Liver (tissue), 9 donors: ENCODE results near the gene CAPNS2. TPM values are rescaled to one million over a fixed set of nuclear protein-coding genes. Genes with fewer than 3 reads are reported as not detected.

Source experiments
- DNase-seq: peaks from one replicate; pipeline ENCODE4 v3.0.0-alpha.2; 2017; ENCODE audit warnings: low spot score
- H3K27ac ChIP-seq, 2 donors: one replicate each; pipeline ENCODE4 v1.7.0; 2013; ENCODE audit warnings: inconsistent platforms in 2 of 2, low read length in 2 of 2, control low read depth in 1 of 2, low read depth in 1 of 2, mild to moderate bottlenecking in 1 of 2
- H3K27me3 ChIP-seq, 4 donors: one replicate each; pipeline versions ENCODE4 v1.6.1 to v1.7.0; 2013; ENCODE audit warnings: low read length in 3 of 4, inconsistent platforms in 1 of 4, mild to moderate bottlenecking in 1 of 4, moderate library complexity in 1 of 4; ENCODE audit not compliant: control insufficient read depth in 4 of 4, insufficient read depth in 4 of 4
- H3K36me3 ChIP-seq, 4 donors: one replicate each; pipeline versions ENCODE4 v1.6.1 to v1.7.0; 2013; ENCODE audit warnings: low read length in 3 of 4, mild to moderate bottlenecking in 3 of 4, low read depth in 1 of 4, moderate library complexity in 1 of 4; ENCODE audit not compliant: control insufficient read depth in 4 of 4, insufficient read depth in 3 of 4
- H3K4me1 ChIP-seq, 4 donors: one replicate each; pipeline versions ENCODE4 v1.6.1 to v1.7.0; 2013; ENCODE audit warnings: low read length in 3 of 4, mild to moderate bottlenecking in 3 of 4, moderate library complexity in 1 of 4; ENCODE audit not compliant: control insufficient read depth in 4 of 4, insufficient read depth in 4 of 4
- H3K4me3 ChIP-seq, 3 donors: one replicate each; pipeline versions ENCODE4 v1.6.1 to v1.7.0; 2013; ENCODE audit warnings: low read length in 3 of 3, control low read depth in 1 of 3, low read depth in 1 of 3, mild to moderate bottlenecking in 1 of 3
- H3K9ac ChIP-seq, 2 donors: one replicate each; pipeline ENCODE4 v1.7.0; 2013; ENCODE audit warnings: low read length in 2 of 2, mild to moderate bottlenecking in 2 of 2, moderate library complexity in 2 of 2, control low read depth in 1 of 2, low read depth in 1 of 2
- H3K9me3 ChIP-seq, 4 donors: one replicate each; pipeline versions ENCODE4 v1.6.1 to v1.7.0; 2013; ENCODE audit warnings: low read length in 3 of 4; ENCODE audit not compliant: control insufficient read depth in 4 of 4
- EGR1 ChIP-seq, 2 donors: IDR thresholded peaks; 2 replicates each; pipeline ENCODE4 v1.6.1; 2016 to 2018; ENCODE audit warnings: antibody characterized with exemption in 2 of 2, low read depth in 2 of 2
- FOXA1 ChIP-seq: IDR thresholded peaks from 2 replicates; pipeline ENCODE4 v1.6.1; 2016; ENCODE audit warnings: antibody characterized with exemption
- FOXA2 ChIP-seq: IDR thresholded peaks from 2 replicates; pipeline ENCODE4 v1.6.1; 2016; ENCODE audit warnings: antibody characterized with exemption
- GABPA ChIP-seq, 2 donors: IDR thresholded peaks in 1 of 2; conservative IDR thresholded peaks in 1 of 2; 2 replicates each; pipeline ENCODE4 v1.6.1; 2016; ENCODE audit warnings: antibody characterized with exemption in 2 of 2, mild to moderate bottlenecking in 1 of 2, moderate library complexity in 1 of 2
- HNF4A ChIP-seq, 2 donors: conservative IDR thresholded peaks; 2 replicates each; pipeline ENCODE4 v1.6.1; 2016; ENCODE audit warnings: antibody characterized with exemption in 2 of 2, mild to moderate bottlenecking in 2 of 2
- HNF4G ChIP-seq: IDR thresholded peaks from 2 replicates; pipeline ENCODE4 v1.6.1; 2016; ENCODE audit warnings: antibody characterized with exemption
- JUND ChIP-seq, 2 donors: IDR thresholded peaks; 2 replicates each; pipeline ENCODE4 v1.6.1; 2016; ENCODE audit warnings: antibody characterized with exemption in 2 of 2
- NR2F2 ChIP-seq: IDR thresholded peaks from 2 replicates; pipeline ENCODE4 v1.6.1; 2016; ENCODE audit warnings: antibody characterized with exemption
- RXRA ChIP-seq, 2 donors: IDR thresholded peaks; 2 replicates each; pipeline ENCODE4 v1.6.1; 2017 to 2018; ENCODE audit warnings: antibody characterized with exemption in 2 of 2, mild to moderate bottlenecking in 1 of 2
- SP1 ChIP-seq: IDR thresholded peaks from 2 replicates; pipeline ENCODE4 v1.6.1; 2018; ENCODE audit warnings: antibody characterized with exemption, mild to moderate bottlenecking
- TAF1 ChIP-seq: conservative IDR thresholded peaks from 2 replicates; pipeline ENCODE4 v1.6.1; 2016; ENCODE audit warnings: antibody characterized with exemption, mild to moderate bottlenecking
- YY1 ChIP-seq: IDR thresholded peaks from 2 replicates; pipeline ENCODE4 v1.6.1; 2016; ENCODE audit warnings: antibody characterized with exemption, mild to moderate bottlenecking
- WGBS: extraction: QIAGEN DNeasy Blood & Tissue Kit; methylation state at CpG from one replicate; pipeline ENCODE4 v1.1.7; 2013; 5-methylcytosine and 5-hydroxymethylcytosine counted together
- polyA plus RNA-seq, 2 donors: library from polyadenylated mRNA; stranded (reverse) in 1 of 2; unstranded in 1 of 2; fragments of 200-250 nt in 1 of 2; fragments of >200 nt in 1 of 2; fragmentation: Nextera tagmentation in 1 of 2; extraction: Ambion mirVana in 1 of 2; gene quantifications; one replicate each; pipeline versions ENCODE4 v1.2.1 to v1.2.3, GENCODE V29; 2013 to 2015
- total RNA-seq, 2 donors: library from RNA; depleted of rRNA; stranded (reverse); fragments of >200 nt; gene quantifications; one replicate each; pipeline ENCODE4 v1.2.3, GENCODE V29; 2014
- TF ChIP-seq, protein P1 (sequence below): IDR thresholded peaks from 2 replicates; pipeline ENCODE4 v1.6.1; 2016; ENCODE audit warnings: antibody characterized with exemption
- TF ChIP-seq, protein P2 (sequence below): fragments of 150-350 bp; IDR thresholded peaks from 2 replicates; pipeline ENCODE4 v1.5.1; 2017; ENCODE audit warnings: improper control_type of control experiment, low read depth, low read length; ENCODE audit not compliant: missing input control
- TF ChIP-seq, protein P3 (sequence below): IDR thresholded peaks from 2 replicates; pipeline ENCODE4 v1.6.1; 2016; ENCODE audit warnings: antibody characterized with exemption
- TF ChIP-seq, protein P4 (sequence below): IDR thresholded peaks from 2 replicates; pipeline ENCODE4 v1.6.1; 2016; ENCODE audit warnings: antibody characterized with exemption
- donor health status: healthy.
- donor health status: healthy.
- donor health status: healthy.
- donor health status: healthy.
- donor health status: healthy.

The CAPNS2 gene
- total and polyA plus RNA-seq, 4 donors, result 0.33 to 0.42 TPM; not detected in 2

DNA sequence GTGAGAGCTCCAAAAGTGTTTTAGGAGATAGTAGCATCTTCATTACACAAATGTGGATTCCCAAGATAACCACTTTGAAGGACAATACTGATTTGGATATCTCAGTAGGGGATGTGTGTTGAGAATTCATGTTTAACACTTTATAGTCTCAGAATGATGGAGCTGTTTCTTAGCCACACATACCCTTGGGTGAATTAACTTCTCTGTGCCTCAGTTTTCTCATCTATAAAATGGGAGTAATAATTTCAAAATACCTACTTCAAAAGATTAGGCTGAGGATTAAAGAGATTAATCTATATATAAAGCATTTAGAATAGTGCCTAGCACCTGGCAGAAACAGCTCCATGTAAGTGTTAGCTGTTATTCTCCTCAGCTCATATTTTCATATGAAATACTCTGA, 38.6 kb upstream of the CAPNS2 start (continued):
- TF ChIP-seq, protein P1, sequence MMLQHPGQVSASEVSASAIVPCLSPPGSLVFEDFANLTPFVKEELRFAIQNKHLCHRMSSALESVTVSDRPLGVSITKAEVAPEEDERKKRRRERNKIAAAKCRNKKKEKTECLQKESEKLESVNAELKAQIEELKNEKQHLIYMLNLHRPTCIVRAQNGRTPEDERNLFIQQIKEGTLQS, result no peak
- TF ChIP-seq FOXA1, result no peak
- TF ChIP-seq SP1, result no peak

DNA sequence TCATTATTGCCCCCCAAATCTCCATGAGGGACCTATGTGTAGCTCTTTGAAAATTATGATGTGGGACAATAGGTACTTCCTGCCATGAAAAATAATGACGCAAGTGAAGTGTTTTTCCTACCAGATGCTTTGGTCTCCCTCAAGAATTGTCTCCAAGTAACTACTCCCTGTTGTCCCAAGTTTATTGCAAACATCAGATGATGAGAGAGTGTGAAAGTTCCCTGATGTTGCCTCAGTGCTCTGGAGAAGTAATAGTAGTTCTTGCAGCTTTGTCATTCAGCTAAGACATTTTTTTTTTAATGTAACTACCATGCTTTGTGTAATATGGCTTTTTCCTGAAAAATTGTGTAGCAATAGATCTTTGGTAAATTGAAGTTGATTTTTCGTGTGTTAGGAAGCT, 37.5 kb upstream of the CAPNS2 start:
- Histone ChIP-seq H3K9ac (no peak overlapping the region), H3K4me1 (no peaks in the 10 kb centered on the region), H3K4me3 (no peak overlapping the region), H3K27ac (no peak overlapping the region), H3K27me3 (no peaks in the 10 kb centered on the region), H3K9me3 (no peaks in the 10 kb centered on the region), H3K36me3 (peaks cover 0 to 2% (median 0%) of the 10 kb centered on the region in 4 donors)
- WGBS, result 75% methylated on average over 2 of the region's 2 CpGs
- no peak for DNase-seq
- TF ChIP-seq, protein P1, result no peak

DNA sequence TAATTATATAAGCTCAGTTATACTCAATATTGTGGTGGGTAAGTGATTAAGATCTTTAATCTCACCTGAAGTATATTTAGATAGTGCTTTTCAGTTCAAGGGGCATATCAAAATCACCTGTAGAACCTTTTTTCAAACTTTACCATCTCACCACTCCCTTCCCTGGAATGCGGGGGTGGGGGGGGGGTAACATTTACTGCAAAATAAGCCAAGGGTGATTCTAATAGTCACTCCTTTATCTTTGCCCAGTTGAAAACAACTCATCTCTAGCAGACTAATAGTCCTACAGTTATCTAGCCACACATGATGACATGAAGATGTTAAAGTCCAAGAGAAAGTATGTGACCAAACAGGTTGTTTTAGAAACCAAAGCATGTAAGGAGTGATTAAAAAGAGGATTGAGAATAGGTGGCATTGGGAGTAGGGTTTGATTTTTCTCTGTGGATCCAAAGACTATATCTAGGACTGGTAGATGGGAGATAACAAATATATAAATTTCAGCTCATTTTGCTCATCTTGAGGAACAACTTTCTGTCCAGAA, 36.1 kb upstream of the CAPNS2 start:
- Histone ChIP-seq H3K27me3 (no peaks in the 10 kb centered on the region), H3K27ac (no peak overlapping the region), H3K4me1 (no peaks in the 10 kb centered on the region), H3K36me3 (peaks cover 0 to 1% (median 0%) of the 10 kb centered on the region in 4 donors), H3K9me3 (no peaks in the 10 kb centered on the region), H3K9ac (no peak overlapping the region), H3K4me3 (no peak overlapping the region)
- DNase-seq, result no peak
- 93% methylated on average over 1 of the region's 1 CpG for WGBS
- TF ChIP-seq, protein P2, sequence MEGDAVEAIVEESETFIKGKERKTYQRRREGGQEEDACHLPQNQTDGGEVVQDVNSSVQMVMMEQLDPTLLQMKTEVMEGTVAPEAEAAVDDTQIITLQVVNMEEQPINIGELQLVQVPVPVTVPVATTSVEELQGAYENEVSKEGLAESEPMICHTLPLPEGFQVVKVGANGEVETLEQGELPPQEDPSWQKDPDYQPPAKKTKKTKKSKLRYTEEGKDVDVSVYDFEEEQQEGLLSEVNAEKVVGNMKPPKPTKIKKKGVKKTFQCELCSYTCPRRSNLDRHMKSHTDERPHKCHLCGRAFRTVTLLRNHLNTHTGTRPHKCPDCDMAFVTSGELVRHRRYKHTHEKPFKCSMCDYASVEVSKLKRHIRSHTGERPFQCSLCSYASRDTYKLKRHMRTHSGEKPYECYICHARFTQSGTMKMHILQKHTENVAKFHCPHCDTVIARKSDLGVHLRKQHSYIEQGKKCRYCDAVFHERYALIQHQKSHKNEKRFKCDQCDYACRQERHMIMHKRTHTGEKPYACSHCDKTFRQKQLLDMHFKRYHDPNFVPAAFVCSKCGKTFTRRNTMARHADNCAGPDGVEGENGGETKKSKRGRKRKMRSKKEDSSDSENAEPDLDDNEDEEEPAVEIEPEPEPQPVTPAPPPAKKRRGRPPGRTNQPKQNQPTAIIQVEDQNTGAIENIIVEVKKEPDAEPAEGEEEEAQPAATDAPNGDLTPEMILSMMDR, result no peak
- TF ChIP-seq JUND (IDR thresholded peaks at IDR 0.05) (no peak), SP1 (no peak), NR2F2 (no peak), FOXA2 (no peak), HNF4G (no peak), EGR1 (IDR thresholded peaks at IDR 0.05; ENCODE audit: low read depth in 2 of 2) (no peak), TAF1 (no peak), YY1 (no peak)
- TF ChIP-seq, protein P1, result no peak
- TF ChIP-seq, protein P3, sequence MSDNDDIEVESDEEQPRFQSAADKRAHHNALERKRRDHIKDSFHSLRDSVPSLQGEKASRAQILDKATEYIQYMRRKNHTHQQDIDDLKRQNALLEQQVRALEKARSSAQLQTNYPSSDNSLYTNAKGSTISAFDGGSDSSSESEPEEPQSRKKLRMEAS, result no peak

DNA sequence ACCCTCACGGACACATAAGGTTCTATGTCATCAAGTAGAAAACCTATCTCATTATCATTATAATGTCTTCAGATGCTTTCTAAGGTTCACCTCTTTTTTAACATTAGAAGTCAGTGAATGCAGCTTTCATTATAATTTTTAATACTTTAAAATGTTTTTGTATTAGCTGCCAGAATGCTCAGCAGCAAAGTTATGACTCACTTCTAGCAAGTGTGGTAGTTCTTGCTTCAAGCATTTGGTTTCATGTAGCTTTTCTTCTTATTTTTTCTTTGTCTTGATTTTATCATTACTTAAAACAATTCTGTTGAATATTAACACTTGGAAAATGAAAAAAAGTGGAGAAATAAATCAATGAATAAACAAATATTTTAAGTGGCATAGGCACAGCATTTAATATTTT, 34.3 kb upstream of the CAPNS2 start:
- no peaks in the 10 kb centered on the region for H3K27me3 ChIP-seq
- WGBS, result 93% methylated on average over 1 of the region's 1 CpG
- no peak overlapping the region for H3K27ac ChIP-seq
- no peaks in the 10 kb centered on the region for H3K9me3 ChIP-seq
- H3K4me1 ChIP-seq, result no peaks in the 10 kb centered on the region
- no peak for DNase-seq
- H3K36me3 ChIP-seq, result no peaks in the 10 kb centered on the region
- H3K4me3 ChIP-seq, result no peak overlapping the region
- no peak overlapping the region for H3K9ac ChIP-seq
- TF ChIP-seq, protein P1, result no peak
- TF ChIP-seq, protein P4, sequence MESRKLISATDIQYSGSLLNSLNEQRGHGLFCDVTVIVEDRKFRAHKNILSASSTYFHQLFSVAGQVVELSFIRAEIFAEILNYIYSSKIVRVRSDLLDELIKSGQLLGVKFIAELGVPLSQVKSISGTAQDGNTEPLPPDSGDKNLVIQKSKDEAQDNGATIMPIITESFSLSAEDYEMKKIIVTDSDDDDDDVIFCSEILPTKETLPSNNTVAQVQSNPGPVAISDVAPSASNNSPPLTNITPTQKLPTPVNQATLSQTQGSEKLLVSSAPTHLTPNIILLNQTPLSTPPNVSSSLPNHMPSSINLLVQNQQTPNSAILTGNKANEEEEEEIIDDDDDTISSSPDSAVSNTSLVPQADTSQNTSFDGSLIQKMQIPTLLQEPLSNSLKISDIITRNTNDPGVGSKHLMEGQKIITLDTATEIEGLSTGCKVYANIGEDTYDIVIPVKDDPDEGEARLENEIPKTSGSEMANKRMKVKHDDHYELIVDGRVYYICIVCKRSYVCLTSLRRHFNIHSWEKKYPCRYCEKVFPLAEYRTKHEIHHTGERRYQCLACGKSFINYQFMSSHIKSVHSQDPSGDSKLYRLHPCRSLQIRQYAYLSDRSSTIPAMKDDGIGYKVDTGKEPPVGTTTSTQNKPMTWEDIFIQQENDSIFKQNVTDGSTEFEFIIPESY, result no peak
- TF ChIP-seq HNF4A (conservative IDR thresholded peaks at IDR 0.05) (no peak), YY1 (no peak), TAF1 (no peak), EGR1 (IDR thresholded peaks at IDR 0.05; ENCODE audit: low read depth in 2 of 2) (no peak), FOXA1 (no peak), FOXA2 (no peak), RXRA (IDR thresholded peaks at IDR 0.05) (no peak), JUND (IDR thresholded peaks at IDR 0.05) (no peak), GABPA (IDR thresholded peaks at IDR 0.05 in 1 of 2, conservative IDR thresholded peaks at IDR 0.05 in 1 of 2) (no peak), NR2F2 (no peak), SP1 (no peak), HNF4G (no peak)
- TF ChIP-seq, protein P2, result no peak
